Neural progenitor cell (in vitro differentiated cells): ENCODE data around the gene SLMAP.

Experiments used
- EZH2 ChIP-seq: fragments of 200-600 bp; sonication (generic); IDR thresholded peaks from 2 replicates; pipeline ENCODE4 v1.6.1; 2017; ENCODE audit warnings: antibody characterized with exemption, mild to moderate bottlenecking, moderate library complexity
- EZH2phosphoT487 ChIP-seq: fragments of 200-600 bp; sonication (generic); IDR thresholded peaks from 2 replicates; pipeline ENCODE4 v1.6.1; 2017; ENCODE audit warnings: antibody characterized with exemption
- TF ChIP-seq, protein P1 (sequence below): fragments of 200-600 bp; sonication (generic); IDR thresholded peaks from 2 replicates; pipeline ENCODE4 v1.5.1; 2017; ENCODE audit warnings: antibody characterized with exemption, mild to moderate bottlenecking

DNA sequence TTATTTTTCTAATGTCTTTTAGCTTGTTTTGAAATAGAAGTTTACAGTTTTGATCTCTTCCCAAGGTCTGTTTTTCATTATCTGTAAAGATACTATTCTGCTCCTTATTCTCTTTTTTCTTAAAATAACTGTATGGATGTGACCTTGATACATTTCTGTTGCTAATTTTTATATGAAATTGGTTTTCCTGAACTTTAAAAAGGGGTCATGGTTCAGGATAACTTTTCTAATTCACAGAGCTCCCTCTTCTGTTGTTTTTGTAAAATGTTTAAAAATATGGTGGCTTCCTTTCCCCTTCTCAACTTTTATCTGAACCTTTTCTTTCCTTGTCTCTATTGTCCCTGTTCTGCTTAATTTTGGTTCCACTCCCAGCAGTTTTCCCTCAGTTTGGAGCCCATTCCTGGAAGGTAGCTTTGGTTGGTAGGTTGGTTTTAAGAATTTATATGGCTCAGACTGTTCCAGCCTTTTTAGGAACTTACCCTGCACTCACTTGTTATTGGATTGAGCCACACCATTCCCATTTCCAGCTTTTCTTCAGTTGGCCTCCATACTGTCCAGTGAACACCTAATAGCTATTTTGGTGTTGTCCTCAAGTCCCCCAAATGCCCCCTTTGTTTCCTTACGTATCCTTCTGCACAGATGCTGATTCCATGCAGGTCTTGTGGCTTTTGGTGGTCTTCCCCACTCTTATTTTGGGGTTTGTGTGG, 70.3 kb downstream of the SLMAP start:
- TF ChIP-seq, protein P1, sequence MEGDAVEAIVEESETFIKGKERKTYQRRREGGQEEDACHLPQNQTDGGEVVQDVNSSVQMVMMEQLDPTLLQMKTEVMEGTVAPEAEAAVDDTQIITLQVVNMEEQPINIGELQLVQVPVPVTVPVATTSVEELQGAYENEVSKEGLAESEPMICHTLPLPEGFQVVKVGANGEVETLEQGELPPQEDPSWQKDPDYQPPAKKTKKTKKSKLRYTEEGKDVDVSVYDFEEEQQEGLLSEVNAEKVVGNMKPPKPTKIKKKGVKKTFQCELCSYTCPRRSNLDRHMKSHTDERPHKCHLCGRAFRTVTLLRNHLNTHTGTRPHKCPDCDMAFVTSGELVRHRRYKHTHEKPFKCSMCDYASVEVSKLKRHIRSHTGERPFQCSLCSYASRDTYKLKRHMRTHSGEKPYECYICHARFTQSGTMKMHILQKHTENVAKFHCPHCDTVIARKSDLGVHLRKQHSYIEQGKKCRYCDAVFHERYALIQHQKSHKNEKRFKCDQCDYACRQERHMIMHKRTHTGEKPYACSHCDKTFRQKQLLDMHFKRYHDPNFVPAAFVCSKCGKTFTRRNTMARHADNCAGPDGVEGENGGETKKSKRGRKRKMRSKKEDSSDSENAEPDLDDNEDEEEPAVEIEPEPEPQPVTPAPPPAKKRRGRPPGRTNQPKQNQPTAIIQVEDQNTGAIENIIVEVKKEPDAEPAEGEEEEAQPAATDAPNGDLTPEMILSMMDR: no peak
- TF ChIP-seq EZH2: no peak
- TF ChIP-seq EZH2phosphoT487: no peak
